GM12878 (cell line): ENCODE data around the gene PARP1. TPM values are rescaled to one million over a fixed set of nuclear protein-coding genes. Genes with fewer than 3 reads are reported as not detected.

Experiments used
- CHD2 ChIP-seq: IDR thresholded peaks from 2 replicates; pipeline ENCODE4 v1.6.1; 2011; ENCODE audit warnings: low read depth, low read length, improper control_type of control experiment, borderline replicate concordance
- CTCF ChIP-seq, 3 experiments: IDR thresholded peaks in 2 of 3; conservative IDR thresholded peaks in 1 of 3; 2 replicates each; pipeline ENCODE4 v1.5.1; 2011; ENCODE audit warnings: low read depth in 3 of 3, low read length in 3 of 3, mild to moderate bottlenecking in 3 of 3, control low read depth in 2 of 3, moderate library complexity in 2 of 3, inconsistent platforms in 1 of 3, mixed read lengths in 1 of 3; ENCODE audit not compliant: control insufficient read depth in 2 of 3, insufficient read depth in 1 of 3; ENCODE audit errors: extremely low read depth in 1 of 3
- KAT2A ChIP-seq: conservative IDR thresholded peaks from 2 replicates; pipeline ENCODE4 v1.6.1; 2011; ENCODE audit warnings: low read depth, low read length; ENCODE audit not compliant: control insufficient read depth
- NFYA ChIP-seq: IDR thresholded peaks from 2 replicates; pipeline ENCODE4 v1.6.1; 2011; ENCODE audit warnings: low read depth, mild to moderate bottlenecking, low read length, improper control_type of control experiment, borderline replicate concordance
- REST ChIP-seq: IDR thresholded peaks from 2 replicates; pipeline ENCODE4 v1.6.1; 2012; ENCODE audit warnings: mild to moderate bottlenecking, low read depth, low read length
- TCF3 ChIP-seq: IDR thresholded peaks from 2 replicates; pipeline ENCODE4 v1.6.1; 2012; ENCODE audit warnings: low read depth, mild to moderate bottlenecking, low read length, borderline replicate concordance; ENCODE audit not compliant: insufficient read depth
- polyA plus RNA-seq, 11 experiments: library from polyadenylated mRNA; depleted of rRNA in 4 of 11; unstranded in 6 of 11; stranded (reverse) in 5 of 11; fragments of >200 nt; fragmentation: Nextera tagmentation in 4 of 11; fragmentation: Illumina TruSeq in 1 of 11; extraction: Ambion mirVana in 4 of 11; extraction: Trizol in 1 of 11; gene quantifications; 1 replicate in 1 of 11; 2 replicates in 10 of 11; pipeline versions ENCODE4 v1.2.1 to v1.2.3, GENCODE V29; 2011 to 2016; ENCODE audit warnings: inconsistent platforms in 2 of 11, missing spikeins in 2 of 11, low read depth in 1 of 11
- total RNA-seq, 4 experiments: library from RNA; depleted of rRNA in 3 of 4; stranded (reverse); fragments of >200 nt in 3 of 4; fragmentation: Illumina TruSeq in 1 of 4; extraction: Trizol in 1 of 4; gene quantifications; 2 replicates each; pipeline versions ENCODE4 v1.2.1 to v1.2.3, GENCODE V29; 2013 to 2021
- TF ChIP-seq, protein P1 (sequence below): fragments of 450-650 bp; IDR thresholded peaks from 2 replicates; pipeline ENCODE4 v1.6.1; 2018; ENCODE audit warnings: mild to moderate bottlenecking, low read depth, moderate library complexity; ENCODE audit not compliant: partially characterized antibody

Gene PARP1
- total and polyA plus RNA-seq, 10 of the 15 experiments (the other 5 are each of a cell fraction or from before 2014, with no cell fraction given) = 113 to 287 (median 265) TPM

GRCh38 chr1:226450688-226451087, 42.8 kb upstream of the PARP1 start (continued):
- TF ChIP-seq REST = no peak
- TF ChIP-seq TCF3 = no peak
- no peak for TF ChIP-seq KAT2A
- TF ChIP-seq NFYA = no peak
- no peak for TF ChIP-seq CHD2
- TF ChIP-seq CTCF (IDR thresholded peaks at IDR 0.05 in 2 of 3, conservative IDR thresholded peaks at IDR 0.05 in 1 of 3; ENCODE audit: control insufficient read depth in 2 of 3, extremely low read depth in 1 of 3, insufficient read depth in 1 of 3, low read depth in 3 of 3, low read length in 3 of 3) = no peak
- TF ChIP-seq, protein P1, sequence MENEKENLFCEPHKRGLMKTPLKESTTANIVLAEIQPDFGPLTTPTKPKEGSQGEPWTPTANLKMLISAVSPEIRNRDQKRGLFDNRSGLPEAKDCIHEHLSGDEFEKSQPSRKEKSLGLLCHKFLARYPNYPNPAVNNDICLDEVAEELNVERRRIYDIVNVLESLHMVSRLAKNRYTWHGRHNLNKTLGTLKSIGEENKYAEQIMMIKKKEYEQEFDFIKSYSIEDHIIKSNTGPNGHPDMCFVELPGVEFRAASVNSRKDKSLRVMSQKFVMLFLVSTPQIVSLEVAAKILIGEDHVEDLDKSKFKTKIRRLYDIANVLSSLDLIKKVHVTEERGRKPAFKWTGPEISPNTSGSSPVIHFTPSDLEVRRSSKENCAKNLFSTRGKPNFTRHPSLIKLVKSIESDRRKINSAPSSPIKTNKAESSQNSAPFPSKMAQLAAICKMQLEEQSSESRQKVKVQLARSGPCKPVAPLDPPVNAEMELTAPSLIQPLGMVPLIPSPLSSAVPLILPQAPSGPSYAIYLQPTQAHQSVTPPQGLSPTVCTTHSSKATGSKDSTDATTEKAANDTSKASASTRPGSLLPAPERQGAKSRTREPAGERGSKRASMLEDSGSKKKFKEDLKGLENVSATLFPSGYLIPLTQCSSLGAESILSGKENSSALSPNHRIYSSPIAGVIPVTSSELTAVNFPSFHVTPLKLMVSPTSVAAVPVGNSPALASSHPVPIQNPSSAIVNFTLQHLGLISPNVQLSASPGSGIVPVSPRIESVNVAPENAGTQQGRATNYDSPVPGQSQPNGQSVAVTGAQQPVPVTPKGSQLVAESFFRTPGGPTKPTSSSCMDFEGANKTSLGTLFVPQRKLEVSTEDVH = no peak
